H1 (cell line): ENCODE measurements around the gene FHL1. TPM values are rescaled to one million over a fixed set of nuclear protein-coding genes. Genes with fewer than 3 reads are reported as not detected.

Experiments used
- CTCF ChIA-PET: fragments of 300-600 bp; sonication (Branson Sonifier 250); formaldehyde crosslinking; loops from one replicate; lab custom pipeline; 2021; ENCODE audit not compliant: partially characterized antibody; lab: Charles Lee
- POLR2A ChIA-PET: fragments of 300-600 bp; sonication (Branson Sonifier 250); formaldehyde crosslinking; loops from one replicate; lab custom pipeline; 2021; ENCODE audit warnings: inconsistent platforms; ENCODE audit not compliant: partially characterized antibody; lab: Charles Lee
- DNase-seq, 2 experiments: peaks; one replicate each; pipeline versions ENCODE4 v3.0.0 to v3.0.0-alpha.2; 2010 to 2022; ENCODE audit warnings: low spot score in 2 of 2, low read depth in 1 of 2, mixed read lengths in 1 of 2
- FAIRE-seq: peaks from 2 replicates; lab custom pipeline; 2011; peaks lifted over from hg19 to GRCh38; lab: Jason Lieb, UNC
- H2AFZ ChIP-seq: 2 replicates; pipeline ENCODE4 v1.8.1; 2012; ENCODE audit warnings: low read length, inconsistent platforms
- H2AK5ac ChIP-seq: 2 replicates; pipeline ENCODE4 v1.6.1; 2013; ENCODE audit warnings: low read depth, low read length
- H2BK120ac ChIP-seq: replicated peaks from 2 replicates; pipeline ENCODE3; 2013; ENCODE audit warnings: low read depth, low read length, inconsistent platforms
- H2BK12ac ChIP-seq: 2 replicates; pipeline ENCODE4 v1.6.1; 2013; ENCODE audit warnings: low read depth, low read length
- H2BK15ac ChIP-seq: 2 replicates; pipeline ENCODE4 v1.6.1; 2013; ENCODE audit warnings: low read length
- H2BK20ac ChIP-seq: 2 replicates; pipeline ENCODE4 v1.6.1; 2013; ENCODE audit warnings: low read length
- H2BK5ac ChIP-seq: 2 replicates; pipeline ENCODE4 v1.6.1; 2013; ENCODE audit warnings: low read depth, low read length
- H3K14ac ChIP-seq: 2 replicates; pipeline ENCODE4 v1.6.1; 2013; ENCODE audit warnings: inconsistent platforms; ENCODE audit not compliant: insufficient read length
- H3K18ac ChIP-seq: 2 replicates; pipeline ENCODE4 v1.6.1; 2013; ENCODE audit warnings: low read length; ENCODE audit errors: extremely low read depth
- H3K23ac ChIP-seq: 2 replicates; pipeline ENCODE4 v1.6.1; 2013; ENCODE audit warnings: inconsistent platforms; ENCODE audit not compliant: insufficient read length
- H3K23me2 ChIP-seq: 2 replicates; pipeline ENCODE4 v1.6.1; 2013; ENCODE audit warnings: low read depth, low read length
- H3K27ac ChIP-seq: 2 replicates; pipeline ENCODE4 v1.6.1; 2011; ENCODE audit warnings: low read depth, low read length, inconsistent platforms
- H3K27me3 ChIP-seq, 4 experiments: replicated peaks in 1 of 4; 1 replicate in 1 of 4; 2 replicates in 3 of 4; pipeline versions ENCODE4 v1.6.1 to v1.8.1; 2011 to 2013; ENCODE audit warnings: low read length in 3 of 4, mild to moderate bottlenecking in 3 of 4, inconsistent platforms in 2 of 4, mixed read lengths in 2 of 4, moderate library complexity in 1 of 4; ENCODE audit not compliant: control insufficient read depth in 3 of 4, insufficient read depth in 3 of 4; ENCODE audit errors: extremely low read depth in 1 of 4
- H3K36me3 ChIP-seq, 4 experiments: 2 replicates each; pipeline versions ENCODE4 v1.6.1 to v1.8.1; 2011 to 2013; ENCODE audit warnings: mild to moderate bottlenecking in 4 of 4, low read length in 3 of 4, moderate library complexity in 2 of 4, control low read depth in 1 of 4, inconsistent platforms in 1 of 4; ENCODE audit not compliant: insufficient read depth in 4 of 4, control insufficient read depth in 2 of 4
- H3K4ac ChIP-seq: replicated peaks from 2 replicates; pipeline ENCODE3; 2013; ENCODE audit warnings: low read length, low read depth, mixed read lengths, inconsistent platforms; ENCODE audit not compliant: insufficient read length
- H3K4me1 ChIP-seq, 4 experiments: replicated peaks in 1 of 4; 1 replicate in 1 of 4; 2 replicates in 3 of 4; pipeline versions ENCODE4 v1.6.1 to v1.8.1; 2011 to 2013; ENCODE audit warnings: low read length in 3 of 4, inconsistent platforms in 2 of 4, mixed read lengths in 1 of 4; ENCODE audit not compliant: insufficient read depth in 4 of 4, control insufficient read depth in 3 of 4
- H3K4me2 ChIP-seq, 2 experiments: 2 replicates each; pipeline versions ENCODE4 v1.6.1 to v1.8.1; 2011 to 2013; ENCODE audit warnings: low read depth in 2 of 2, low read length in 2 of 2, control low read depth in 1 of 2, inconsistent platforms in 1 of 2, mild to moderate bottlenecking in 1 of 2; ENCODE audit not compliant: insufficient read depth in 1 of 2
- H3K4me3 ChIP-seq, 4 experiments: fragments of 200-600, 300-600 bp in 1 of 4; sonication (generic), shearing (Covaris generic), sonication (Bioruptor Twin) in 1 of 4; 2 replicates each; pipeline versions ENCODE4 v1.5.1 to v1.8.1; 2011 to 2016; ENCODE audit warnings: low read length in 4 of 4, low read depth in 3 of 4, control low read depth in 2 of 4, inconsistent platforms in 2 of 4, mild to moderate bottlenecking in 2 of 4, mixed read lengths in 1 of 4, moderate library complexity in 1 of 4; ENCODE audit not compliant: insufficient read depth in 2 of 4; ENCODE audit errors: extremely low read depth in 1 of 4
- H3K56ac ChIP-seq: replicated peaks from 2 replicates; pipeline ENCODE3; 2013; ENCODE audit warnings: low read depth, mild to moderate bottlenecking, mixed read lengths, low read length, inconsistent platforms; ENCODE audit not compliant: insufficient read length
- H3K79me1 ChIP-seq: 2 replicates; pipeline ENCODE4 v1.6.1; 2013; ENCODE audit warnings: low read depth, low read length, control low read depth
- H3K79me2 ChIP-seq, 2 experiments: 2 replicates each; pipeline versions ENCODE4 v1.6.1 to v1.8.1; 2012 to 2013; ENCODE audit warnings: low read length in 2 of 2, mild to moderate bottlenecking in 2 of 2, inconsistent platforms in 1 of 2; ENCODE audit not compliant: insufficient read depth in 2 of 2, control insufficient read depth in 1 of 2
- H3K9ac ChIP-seq, 4 experiments: replicated peaks in 1 of 4; 1 replicate in 1 of 4; 2 replicates in 3 of 4; pipeline versions ENCODE4 v1.6.1 to v1.8.1; 2011 to 2013; ENCODE audit warnings: low read depth in 3 of 4, low read length in 3 of 4, control low read depth in 2 of 4, mild to moderate bottlenecking in 2 of 4, moderate library complexity in 2 of 4, inconsistent platforms in 1 of 4; ENCODE audit errors: extremely low read depth in 1 of 4
- H3K9me3 ChIP-seq, 2 experiments: 2 replicates each; pipeline versions ENCODE4 v1.6.1 to v1.8.1; 2012 to 2013; ENCODE audit warnings: mild to moderate bottlenecking in 2 of 2, moderate library complexity in 2 of 2, control low read depth in 1 of 2, inconsistent platforms in 1 of 2, low read depth in 1 of 2, low read length in 1 of 2, mixed read lengths in 1 of 2; ENCODE audit not compliant: insufficient read depth in 2 of 2
- H4K20me1 ChIP-seq, 2 experiments: replicated peaks in 1 of 2; 2 replicates each; pipeline versions ENCODE3 to v1.8.1; 2011 to 2013; ENCODE audit warnings: inconsistent platforms in 2 of 2, low read length in 2 of 2, mild to moderate bottlenecking in 1 of 2; ENCODE audit not compliant: insufficient read depth in 2 of 2, control insufficient read depth in 1 of 2
- H4K5ac ChIP-seq: 2 replicates; pipeline ENCODE4 v1.6.1; 2013; ENCODE audit warnings: low read length, low read depth, mixed read lengths, inconsistent platforms; ENCODE audit not compliant: insufficient read length
- H4K8ac ChIP-seq: 2 replicates; pipeline ENCODE4 v1.8.0; 2013; ENCODE audit warnings: mild to moderate bottlenecking, moderate library complexity, low read length, inconsistent platforms; ENCODE audit not compliant: insufficient read depth; ENCODE audit errors: extremely low read depth
- H4K91ac ChIP-seq: replicated peaks from 2 replicates; pipeline ENCODE3; 2013; ENCODE audit warnings: low read length, mixed read lengths, inconsistent platforms; ENCODE audit not compliant: insufficient read length
- EZH2 ChIP-seq: fragments of 200-600 bp; sonication (generic); IDR thresholded peaks from 2 replicates; pipeline ENCODE4 v1.7.1; 2012; ENCODE audit warnings: low read depth, mild to moderate bottlenecking, moderate library complexity, low read length, inconsistent platforms; ENCODE audit not compliant: severe bottlenecking
- FOSL1 ChIP-seq: IDR thresholded peaks from 2 replicates; pipeline ENCODE4 v1.6.1; 2011; ENCODE audit warnings: mild to moderate bottlenecking, low read depth, low read length, moderate library complexity; ENCODE audit not compliant: insufficient read depth
- HDAC6 ChIP-seq: IDR thresholded peaks from one replicate; pipeline ENCODE4 v1.7.1; 2012; ENCODE audit warnings: low read depth, mild to moderate bottlenecking, inconsistent platforms, low read length, moderate library complexity
- WGBS, 2 experiments: shearing (Covaris generic) in 1 of 2; methylation state at CpG; one replicate each; pipeline versions ENCODE4 v1.1.6 to v1.1.7; 2013 to 2015; ENCODE audit warnings: low lambda C conversion rate in 2 of 2, mixed read lengths in 2 of 2, inconsistent platforms in 1 of 2, low coverage in 1 of 2, missing lambda C conversion rate in 1 of 2; ENCODE audit not compliant: insufficient replicate concordance in 2 of 2, insufficient coverage in 1 of 2, insufficient read length in 1 of 2; ENCODE audit errors: extremely low coverage in 1 of 2, missing lambda C conversion rate in 1 of 2; 5-methylcytosine and 5-hydroxymethylcytosine counted together
- polyA plus RNA-seq, 7 experiments: library from polyadenylated mRNA; depleted of rRNA in 3 of 7; stranded (reverse) in 5 of 7; unstranded in 2 of 7; fragments of >200 nt in 5 of 7; fragments of 200-250 nt in 2 of 7; gene quantifications; 1 replicate in 5 of 7; 2 replicates in 1 of 7; 4 replicates in 1 of 7; pipeline versions ENCODE4 v1.2.1 to v1.2.3, GENCODE V29; 2011 to 2013; ENCODE audit warnings: missing spikeins in 2 of 7, mixed read lengths in 2 of 7
- total RNA-seq: library from RNA; stranded (reverse); fragmentation: NEBNext Ultra II Directional; extraction: Animal tissue kit (Norgen Biotek cat#: 25700); gene quantifications from 2 replicates; pipeline ENCODE4 v1.2.1, GENCODE V29; 2021

The FHL1 gene
- total and polyA plus RNA-seq, 2 of the 8 experiments (the other 6 are each of a cell fraction or from before 2014, with no cell fraction given): 45.0 to 56.5 TPM

DNA sequence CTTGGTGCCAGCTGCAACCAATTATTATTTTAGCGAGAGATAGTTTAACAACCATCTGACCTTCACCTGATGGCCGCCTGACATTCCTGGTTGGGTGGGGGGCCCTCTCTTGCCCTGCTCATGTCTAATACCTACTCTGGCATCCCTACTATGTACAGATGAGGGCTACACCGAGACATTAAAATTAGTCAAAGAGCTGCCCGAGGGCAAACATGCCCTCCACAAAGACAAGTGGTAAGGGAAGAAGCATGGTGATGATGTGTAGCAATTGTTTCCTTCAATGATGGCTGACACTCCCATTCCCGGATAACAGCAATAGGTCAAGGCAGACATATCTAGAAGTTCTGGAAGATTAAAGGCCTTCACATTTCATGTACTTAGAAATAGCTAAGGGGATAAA is 54.3 kb downstream of the FHL1 start:
- Histone ChIP-seq H2AFZ (no peak overlapping the region), H3K4ac (no peak overlapping the region), H4K5ac (no peak overlapping the region), H3K79me1 (no peaks in the 10 kb centered on the region), H3K14ac (no peak overlapping the region), H2BK5ac (no peak overlapping the region), H3K23ac (no peak overlapping the region), H2BK15ac (no peak overlapping the region), H3K9ac (no peak overlapping the region), H3K4me1 (peaks cover 0 to 7% (median 1%) of the 10 kb centered on the region in 4 experiments; a peak in 2 of 7 replicates), H3K23me2 (no peaks in the 10 kb centered on the region), H3K18ac (no peak overlapping the region), H3K27ac (no peak overlapping the region), H2BK12ac (no peak overlapping the region), H3K56ac (no peak overlapping the region), H4K20me1 (no peaks in the 10 kb centered on the region), H3K79me2 (no peaks in the 10 kb centered on the region), H2BK20ac (no peak overlapping the region), H3K27me3 (no peaks in the 10 kb centered on the region), H3K36me3 (no peaks in the 10 kb centered on the region), H4K8ac (no peak overlapping the region), H3K4me2 (no peak overlapping the region), H3K9me3 (no peaks in the 10 kb centered on the region), H3K4me3 (no peak overlapping the region), H2AK5ac (no peak overlapping the region), H2BK120ac (no peak overlapping the region), H4K91ac (no peak overlapping the region)
- no peak for TF ChIP-seq FOSL1
- no peak for TF ChIP-seq EZH2
- no peak for TF ChIP-seq HDAC6
- DNase-seq: no peak
- CTCF ChIA-PET: interaction anchor here (1.6 to 2.0 kb wide), 2 partner anchors 9 to 173 kb away, joined by 4 to 8 read pairs; no protein-coding TSS in a partner anchor
- 93% methylated on average over 4 of the region's 5 CpGs; no CpG with 5 or more reads in 1 of the 2 experiments for WGBS, 2 experiments
- FAIRE-seq: no peak
- POLR2A ChIA-PET: interaction anchor here (0.6 kb wide), 1 partner anchor 32 kb away, joined by 3 read pairs; no protein-coding TSS in a partner anchor
